Common myeloid progenitor, CD34-positive (primary cell): ENCODE measurements around the gene AFF3.

Source experiments
- CTCF ChIA-PET: fragments of 350-600 bp; sonication (Branson Sonifier 250); formaldehyde crosslinking; loops from one replicate; lab custom pipeline; 2021; ENCODE audit warnings: antibody characterized with exemption; lab: Charles Lee
- POLR2A ChIA-PET: fragments of 350-600 bp; sonication (Branson Sonifier 250); formaldehyde crosslinking; loops from one replicate; lab custom pipeline; 2021; ENCODE audit warnings: antibody characterized with exemption; lab: Charles Lee
- DNase-seq, 3 donors: peaks; one replicate each; pipeline versions ENCODE4 v3.0.0 to v3.0.0-alpha.2; 2013
- H3K27ac ChIP-seq, 2 experiments: 1 replicate in 1 of 2; 2 replicates in 1 of 2; pipeline ENCODE4 v1.7.0; 2013; ENCODE audit warnings: inconsistent platforms in 2 of 2, low read length in 2 of 2, mild to moderate bottlenecking in 2 of 2, low read depth in 1 of 2, moderate library complexity in 1 of 2; ENCODE audit not compliant: severe bottlenecking in 2 of 2, insufficient read depth in 1 of 2, poor library complexity in 1 of 2
- H3K27me3 ChIP-seq, 5 experiments: replicated peaks in 2 of 5; 1 replicate in 3 of 5; 2 replicates in 2 of 5; pipeline versions ENCODE4 v1.6.1 to v1.7.0; 2013; ENCODE audit warnings: low read length in 4 of 5, mild to moderate bottlenecking in 2 of 5, moderate library complexity in 2 of 5, inconsistent platforms in 1 of 5; ENCODE audit not compliant: insufficient read depth in 5 of 5, control insufficient read depth in 4 of 5
- H3K36me3 ChIP-seq, 4 experiments: 1 replicate in 2 of 4; 2 replicates in 2 of 4; pipeline versions ENCODE4 v1.6.1 to v1.7.0; 2013; ENCODE audit warnings: low read length in 3 of 4, control low read depth in 1 of 4, mild to moderate bottlenecking in 1 of 4; ENCODE audit not compliant: control insufficient read depth in 4 of 4, insufficient read depth in 4 of 4
- H3K4me1 ChIP-seq, 4 experiments: 1 replicate in 3 of 4; 2 replicates in 1 of 4; pipeline versions ENCODE4 v1.6.1 to v1.7.1; 2013; ENCODE audit warnings: low read length in 3 of 4, mild to moderate bottlenecking in 3 of 4, control low read depth in 1 of 4, inconsistent platforms in 1 of 4, moderate library complexity in 1 of 4; ENCODE audit not compliant: control insufficient read depth in 4 of 4, insufficient read depth in 4 of 4; ENCODE audit errors: control extremely low read depth in 1 of 4
- H3K4me3 ChIP-seq, 7 experiments: 1 replicate in 4 of 7; 2 replicates in 3 of 7; pipeline versions ENCODE4 v1.5.1 to v1.7.0; 2013; ENCODE audit warnings: mild to moderate bottlenecking in 7 of 7, low read length in 6 of 7, moderate library complexity in 6 of 7, inconsistent platforms in 2 of 7, low read depth in 2 of 7, control low read depth in 1 of 7; ENCODE audit not compliant: insufficient read depth in 4 of 7, control insufficient read depth in 1 of 7; ENCODE audit errors: extremely low read depth in 1 of 7
- H3K9me3 ChIP-seq, 5 experiments: 1 replicate in 4 of 5; 2 replicates in 1 of 5; pipeline versions ENCODE4 v1.6.1 to v1.7.1; 2013; ENCODE audit warnings: low read length in 4 of 5, mild to moderate bottlenecking in 2 of 5, inconsistent platforms in 1 of 5, low read depth in 1 of 5, moderate library complexity in 1 of 5; ENCODE audit not compliant: control insufficient read depth in 4 of 5, insufficient read depth in 2 of 5; ENCODE audit errors: control extremely low read depth in 1 of 5
- WGBS: methylation state at CpG from one replicate; pipeline ENCODE4 v1.1.5; 2013; ENCODE audit not compliant: insufficient coverage; 5-methylcytosine and 5-hydroxymethylcytosine counted together

Gene AFF3

DNA sequence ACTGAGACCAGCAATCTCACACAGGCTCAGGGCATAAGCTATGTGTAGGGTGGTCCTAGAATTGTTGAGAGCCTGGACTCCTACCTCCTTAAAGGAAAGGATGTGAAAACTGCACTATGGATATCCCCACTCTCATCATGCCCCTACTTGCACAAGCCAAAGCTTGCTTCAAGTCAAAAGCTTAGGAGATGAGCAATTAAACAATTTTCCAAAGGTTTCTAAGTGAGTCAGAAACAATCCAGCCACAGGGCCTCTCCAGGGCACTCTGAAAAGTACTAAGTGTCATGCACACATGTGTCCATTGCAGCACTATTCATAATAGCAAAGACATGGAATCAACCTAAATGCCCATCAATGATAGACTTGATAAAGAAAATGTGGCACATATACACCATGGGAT is 215.4 kb downstream of the AFF3 start:
- Histone ChIP-seq H3K27ac (no peak overlapping the region), H3K4me1 (no peaks in the 10 kb centered on the region), H3K36me3 (peaks cover 0 to 4% (median 1%) of the 10 kb centered on the region in 4 experiments), H3K4me3 (no peak overlapping the region), H3K9me3 (peaks cover 0 to 8% (median 0%) of the 10 kb centered on the region in 5 experiments), H3K27me3 (no peaks in the 10 kb centered on the region)
- CTCF ChIA-PET: no interaction called here
- POLR2A ChIA-PET: no interaction called here
- DNase-seq: no peak

DNA sequence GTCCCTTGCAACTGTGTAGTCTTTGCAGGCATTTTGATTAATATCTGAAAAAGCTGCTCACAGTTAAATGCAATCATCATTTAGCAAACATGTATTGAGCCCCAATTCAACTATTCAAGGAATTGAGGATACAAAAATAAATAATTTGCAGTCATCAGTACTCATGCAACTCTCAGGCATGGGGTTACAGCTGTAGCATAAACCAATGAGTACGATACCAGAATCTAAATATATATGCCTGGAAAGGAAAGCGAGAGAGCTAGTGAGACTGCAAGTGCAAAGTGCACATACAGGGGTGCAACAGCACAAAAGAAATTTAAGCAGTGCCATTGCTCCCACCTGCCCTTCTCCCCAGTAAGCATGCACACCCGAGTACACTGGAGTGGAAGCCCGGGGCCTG is 216.4 kb downstream of the AFF3 start:
- Histone ChIP-seq H3K4me1 (no peaks in the 10 kb centered on the region), H3K36me3 (peaks cover 0 to 6% (median 1%) of the 10 kb centered on the region in 4 experiments), H3K27me3 (no peaks in the 10 kb centered on the region), H3K27ac (no peak overlapping the region), H3K4me3 (no peak overlapping the region), H3K9me3 (peaks cover 0 to 15% (median 3%) of the 10 kb centered on the region in 5 experiments)
- 100% methylated on average over 4 of the region's 4 CpGs for WGBS
- DNase-seq: no peak
- ChIA-PET CTCF (no interaction called here), POLR2A (no interaction called here)

DNA sequence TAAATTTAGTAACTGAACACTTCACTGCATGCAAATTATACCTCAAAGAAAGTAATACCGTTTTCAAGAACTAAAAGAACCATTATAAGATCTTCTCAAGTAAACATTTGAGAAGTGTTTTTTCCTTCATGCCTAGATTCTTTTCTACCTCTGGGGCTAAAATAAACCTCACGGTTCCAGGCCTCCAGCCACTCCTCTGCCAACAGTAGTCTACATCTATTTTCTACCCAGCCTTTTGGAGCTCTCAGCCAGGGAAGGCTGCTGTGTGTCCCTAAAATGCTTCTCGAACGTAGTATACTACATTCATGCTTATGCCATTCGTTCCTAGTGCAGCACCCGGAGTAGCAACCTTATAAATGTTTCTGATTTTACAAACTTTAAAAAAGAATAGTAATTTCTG is 219.7 kb downstream of the AFF3 start:
- H3K4me1 ChIP-seq: no peaks in the 10 kb centered on the region
- ChIA-PET POLR2A (no interaction called here), CTCF (no interaction called here)
- H3K27ac ChIP-seq: no peak overlapping the region
- no peaks in the 10 kb centered on the region for H3K27me3 ChIP-seq
- peaks cover 0 to 15% (median 3%) of the 10 kb centered on the region in 5 experiments for H3K9me3 ChIP-seq
- WGBS: 100% methylated on average over 5 of the region's 6 CpGs
- no peak overlapping the region for H3K4me3 ChIP-seq
- no peak for DNase-seq
- H3K36me3 ChIP-seq: peaks cover 0 to 6% (median 1%) of the 10 kb centered on the region in 4 experiments

DNA sequence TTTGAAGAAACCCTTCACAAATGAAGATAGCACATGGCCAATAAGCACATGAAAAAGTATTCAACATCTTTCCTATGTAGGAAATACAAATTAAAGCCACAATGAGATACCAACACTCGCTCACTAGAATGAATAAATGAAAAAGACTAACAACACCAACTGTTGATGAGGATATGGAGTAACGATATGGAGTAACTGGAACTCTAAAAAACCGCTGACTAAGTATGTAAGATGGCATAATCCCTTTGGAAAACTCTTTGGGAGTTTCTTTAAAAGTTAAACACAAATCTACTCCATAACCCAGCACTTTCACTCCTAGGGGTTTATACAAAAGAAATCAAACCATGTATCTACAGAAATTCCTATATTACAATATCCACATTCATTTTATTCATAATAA is 220.5 kb downstream of the AFF3 start:
- Histone ChIP-seq H3K27ac (no peak overlapping the region), H3K4me3 (no peak overlapping the region), H3K36me3 (peaks cover 0 to 6% (median 1%) of the 10 kb centered on the region in 4 experiments), H3K4me1 (no peaks in the 10 kb centered on the region), H3K27me3 (no peaks in the 10 kb centered on the region), H3K9me3 (peaks cover 0 to 15% (median 3%) of the 10 kb centered on the region in 5 experiments)
- WGBS: no CpG with 5 or more reads among the region's 3 CpGs
- no peak for DNase-seq
- ChIA-PET CTCF (no interaction called here), POLR2A (no interaction called here)

DNA sequence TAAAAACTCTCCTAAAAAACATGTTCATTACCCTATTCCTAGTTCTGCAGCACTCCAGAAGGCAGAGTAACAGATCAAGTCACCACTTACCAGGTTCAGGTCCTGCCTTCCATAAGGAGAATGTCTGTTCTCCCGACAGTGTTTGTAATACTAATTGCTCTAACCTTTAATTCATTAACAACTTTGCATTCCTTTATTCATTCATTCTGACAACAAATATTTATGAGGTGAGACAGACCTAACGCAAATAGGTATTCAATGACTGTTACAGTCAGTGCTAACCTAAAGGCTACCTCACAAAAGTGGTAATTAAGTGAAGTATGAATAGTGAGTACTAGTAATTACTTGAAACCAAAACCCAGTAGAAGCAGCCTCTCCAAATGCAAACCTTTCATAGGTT is 224.0 kb downstream of the AFF3 start:
- WGBS: 100% methylated on average over 1 of the region's 2 CpGs
- peaks cover 0 to 15% (median 3%) of the 10 kb centered on the region in 5 experiments for H3K9me3 ChIP-seq
- H3K4me1 ChIP-seq: no peaks in the 10 kb centered on the region
- H3K27me3 ChIP-seq: no peaks in the 10 kb centered on the region
- H3K27ac ChIP-seq: no peak overlapping the region
- peaks cover 0 to 6% (median 0%) of the 10 kb centered on the region in 4 experiments for H3K36me3 ChIP-seq
- no peak for DNase-seq
- H3K4me3 ChIP-seq: no peak overlapping the region
- CTCF ChIA-PET: no interaction called here
- POLR2A ChIA-PET: no interaction called here

DNA sequence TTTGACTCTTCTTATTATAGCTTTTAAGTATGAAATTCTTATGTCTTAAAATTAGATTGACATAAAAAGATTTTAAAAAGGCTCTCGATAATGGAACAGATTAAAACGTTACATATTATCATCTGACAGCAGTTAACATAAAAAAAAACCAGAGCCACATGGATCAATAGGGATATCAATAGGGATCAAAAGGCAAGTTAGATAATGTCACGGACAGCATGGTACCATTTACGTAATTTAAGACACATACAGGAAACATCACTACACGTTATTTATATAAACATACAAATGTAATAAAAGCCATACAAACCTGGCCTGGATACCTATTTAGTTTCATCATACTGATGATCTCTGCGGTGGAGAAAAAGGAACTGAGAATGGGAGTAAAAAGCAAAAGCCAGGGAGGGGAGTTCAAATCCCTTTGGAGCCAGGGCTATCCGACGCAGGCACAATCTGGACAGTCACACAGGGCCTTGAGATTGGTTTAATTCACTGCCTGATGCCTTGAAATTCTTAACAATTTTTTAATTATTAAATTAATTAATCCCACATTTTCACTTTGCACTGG is 227.2 kb downstream of the AFF3 start:
- ChIA-PET POLR2A (no interaction called here), CTCF (no interaction called here)
- no peak overlapping the region for H3K27ac ChIP-seq
- no peaks in the 10 kb centered on the region for H3K27me3 ChIP-seq
- H3K4me3 ChIP-seq: no peak overlapping the region
- no peaks in the 10 kb centered on the region for H3K4me1 ChIP-seq
- no peak for DNase-seq
- H3K9me3 ChIP-seq: no peaks in the 10 kb centered on the region
- 83% methylated on average over 1 of the region's 8 CpGs for WGBS
- H3K36me3 ChIP-seq: peaks cover 0 to 2% (median 0%) of the 10 kb centered on the region in 4 experiments

DNA sequence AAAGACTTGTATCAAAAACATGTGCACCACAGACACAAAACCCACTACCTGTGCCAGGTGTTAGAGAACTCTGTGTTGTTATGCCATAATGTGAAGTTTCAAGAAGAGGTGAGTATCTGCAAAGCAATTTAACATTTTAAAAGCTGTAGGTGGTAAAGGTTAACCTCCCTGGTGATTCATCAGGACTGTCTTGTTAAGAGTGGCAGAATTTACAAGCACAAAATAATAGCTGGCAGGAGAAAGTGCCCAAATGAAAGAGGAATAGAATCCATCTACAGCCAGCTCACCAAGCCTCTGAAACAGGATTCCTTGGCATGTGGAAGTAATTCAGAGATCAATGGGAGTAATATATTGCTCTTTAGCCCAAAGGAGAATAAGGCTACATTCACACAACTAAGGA is 230.7 kb downstream of the AFF3 start:
- Histone ChIP-seq H3K4me3 (no peak overlapping the region), H3K36me3 (peaks cover 0 to 4% (median 0%) of the 10 kb centered on the region in 4 experiments), H3K9me3 (no peaks in the 10 kb centered on the region), H3K27ac (no peak overlapping the region), H3K4me1 (no peaks in the 10 kb centered on the region), H3K27me3 (no peaks in the 10 kb centered on the region)
- POLR2A ChIA-PET: no interaction called here
- CTCF ChIA-PET: no interaction called here
- DNase-seq: no peak
